Measurements from ENCODE around the gene RGL4.

The RGL4 gene

DNA sequence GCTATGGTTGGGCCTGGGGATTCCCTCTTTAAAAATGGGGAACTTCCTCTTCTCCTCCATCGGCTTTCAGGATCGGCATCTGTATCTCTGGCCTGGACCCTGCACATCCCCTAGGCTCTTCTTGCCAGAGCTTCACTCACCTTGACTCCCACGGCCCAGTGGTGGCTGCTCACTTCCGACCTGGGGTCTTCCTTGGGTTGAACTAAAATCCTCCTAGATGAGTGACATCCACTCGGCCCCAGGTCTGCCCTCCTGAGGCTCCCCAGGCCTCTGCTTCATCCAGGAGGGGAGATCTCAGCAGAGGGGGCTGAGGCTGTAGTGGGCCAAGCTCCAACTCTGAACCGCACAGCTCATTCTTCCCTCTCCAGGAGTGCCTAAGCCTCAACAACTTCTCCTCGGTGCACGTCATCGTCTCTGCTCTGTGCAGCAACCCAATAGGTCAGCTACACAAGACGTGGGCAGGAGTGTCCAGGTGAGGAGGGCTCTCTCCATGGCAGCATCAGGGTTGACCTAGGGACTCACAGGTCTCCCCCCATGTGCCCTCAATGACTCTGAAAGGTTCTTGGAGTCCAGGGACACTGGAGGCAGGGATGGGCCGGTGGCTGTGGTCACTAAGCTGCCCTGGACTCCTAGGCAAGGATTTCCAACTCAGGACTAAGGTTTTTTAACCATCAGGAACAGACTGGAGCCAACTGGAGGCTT, 3.3 kb downstream of the RGL4 start:
- Histone ChIP-seq H3K36me3 (ENCODE audit: insufficient read depth, low read length) (peaks cover 26% of the 10 kb centered on the region), H3K9ac (ENCODE audit: low read depth, low read length) (no peak overlapping the region), H3K27me3 (ENCODE audit: control insufficient read depth, insufficient read depth, low read length) (no peaks in the 10 kb centered on the region), H3K4me3 (ENCODE audit: low read length) (no peak overlapping the region), H3K4me1 (ENCODE audit: control insufficient read depth, insufficient read depth, low read length) (no peaks in the 10 kb centered on the region), H3K9me3 (replicated peaks; ENCODE audit: low read length) (no peaks in the 10 kb centered on the region), H3K4me2 (ENCODE audit: low read length) (no peak overlapping the region)

- H3K4me2 ChIP-seq (ENCODE audit: low read length): no peak overlapping the region
- no peak overlapping the region for H3K4me3 ChIP-seq (ENCODE audit: low read length)
- no peak overlapping the region for H3K9ac ChIP-seq (ENCODE audit: low read depth, low read length)
- H3K36me3 ChIP-seq (ENCODE audit: insufficient read depth, low read length): peaks cover 30% of the 10 kb centered on the region
- H3K27me3 ChIP-seq (ENCODE audit: control insufficient read depth, insufficient read depth, low read length): no peaks in the 10 kb centered on the region
- no peaks in the 10 kb centered on the region for H3K4me1 ChIP-seq (ENCODE audit: control insufficient read depth, insufficient read depth, low read length)
- H3K9me3 ChIP-seq (replicated peaks; ENCODE audit: low read length): no peaks in the 10 kb centered on the region
Measured at GRCh38 chr22:23695141-23695540, 4.3 kb downstream of the RGL4 start.

GRCh38 chr22:23695571-23696325, 4.9 kb downstream of the RGL4 start:
- no peak overlapping the region for H3K4me2 ChIP-seq (ENCODE audit: low read length)
- H3K9me3 ChIP-seq (replicated peaks; ENCODE audit: low read length): no peaks in the 10 kb centered on the region
- H3K27me3 ChIP-seq (ENCODE audit: control insufficient read depth, insufficient read depth, low read length): no peaks in the 10 kb centered on the region
- H3K4me1 ChIP-seq (ENCODE audit: control insufficient read depth, insufficient read depth, low read length): peaks cover under 1% of the 10 kb centered on the region
- H3K36me3 ChIP-seq (ENCODE audit: insufficient read depth, low read length): peaks cover 34% of the 10 kb centered on the region
- no peak overlapping the region for H3K4me3 ChIP-seq (ENCODE audit: low read length)
- H3K9ac ChIP-seq (ENCODE audit: low read depth, low read length): no peak overlapping the region

- Histone ChIP-seq H3K9me3 (replicated peaks; ENCODE audit: low read length) (no peaks in the 10 kb centered on the region), H3K27me3 (ENCODE audit: control insufficient read depth, insufficient read depth, low read length) (no peaks in the 10 kb centered on the region), H3K9ac (ENCODE audit: low read depth, low read length) (no peak overlapping the region), H3K4me2 (ENCODE audit: low read length) (no peak overlapping the region), H3K4me1 (ENCODE audit: control insufficient read depth, insufficient read depth, low read length) (peaks cover 5% of the 10 kb centered on the region), H3K4me3 (ENCODE audit: low read length) (no peak overlapping the region), H3K36me3 (ENCODE audit: insufficient read depth, low read length) (peaks cover 37% of the 10 kb centered on the region)
Measured at GRCh38 chr22:23696326-23696851, 5.6 kb downstream of the RGL4 start.

DNA sequence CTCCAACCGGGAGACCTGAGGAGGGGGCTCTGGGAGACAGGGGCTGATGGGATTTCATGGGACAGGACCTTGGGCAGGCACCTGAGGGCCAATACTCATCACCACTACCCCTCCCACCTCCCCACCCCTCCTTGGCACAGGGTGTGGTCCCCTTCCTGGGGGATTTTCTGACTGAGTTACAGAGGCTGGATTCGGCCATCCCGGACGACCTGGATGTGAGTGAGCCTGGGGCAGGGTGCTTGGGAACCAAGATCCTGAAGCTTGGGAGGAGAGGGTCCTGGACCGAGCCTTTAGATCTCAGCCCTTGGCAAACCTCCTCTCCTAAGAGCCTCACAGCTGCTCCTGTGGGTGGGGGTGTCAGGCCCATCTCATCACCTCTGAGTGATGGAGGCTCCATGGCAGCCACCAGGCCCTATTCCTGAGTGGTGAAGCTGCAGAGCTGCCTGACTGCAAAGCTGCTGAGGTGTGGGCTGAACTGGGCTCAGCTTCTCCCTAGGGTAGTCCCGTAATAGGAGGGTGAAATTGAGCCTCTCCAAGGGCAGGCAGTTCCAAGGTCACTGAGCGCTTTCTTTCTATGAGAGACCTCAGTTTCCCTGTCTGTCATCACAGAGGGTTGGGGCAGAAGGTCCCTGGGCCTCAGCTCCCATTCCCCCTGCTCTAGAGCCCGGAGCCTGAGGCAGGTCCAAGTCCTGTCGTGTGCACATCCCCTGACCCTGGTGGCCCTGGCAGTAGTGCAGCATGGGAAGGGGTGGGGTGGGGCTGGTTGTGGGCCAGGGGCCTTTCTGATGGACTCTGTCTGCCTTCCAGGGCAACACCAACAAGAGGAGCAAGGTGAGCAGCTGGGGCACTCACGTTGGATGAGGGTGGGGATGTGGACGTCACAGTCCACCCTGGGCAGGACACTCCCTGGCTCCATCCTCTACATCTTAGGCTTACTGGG, 6.5 kb downstream of the RGL4 start:
- no peak overlapping the region for H3K4me3 ChIP-seq (ENCODE audit: low read length)
- peaks cover 5% of the 10 kb centered on the region for H3K4me1 ChIP-seq (ENCODE audit: control insufficient read depth, insufficient read depth, low read length)
- H3K4me2 ChIP-seq (ENCODE audit: low read length): no peak overlapping the region
- H3K9me3 ChIP-seq (replicated peaks; ENCODE audit: low read length): no peaks in the 10 kb centered on the region
- H3K9ac ChIP-seq (ENCODE audit: low read depth, low read length): no peak overlapping the region
- H3K36me3 ChIP-seq (ENCODE audit: insufficient read depth, low read length): peaks cover 38% of the 10 kb centered on the region
- no peaks in the 10 kb centered on the region for H3K27me3 ChIP-seq (ENCODE audit: control insufficient read depth, insufficient read depth, low read length)

GRCh38 chr22:23698094-23698493, 7.3 kb downstream of the RGL4 start:
- no peak overlapping the region for H3K4me3 ChIP-seq (ENCODE audit: low read length)
- H3K27me3 ChIP-seq (ENCODE audit: control insufficient read depth, insufficient read depth, low read length): no peaks in the 10 kb centered on the region
- peaks cover 36% of the 10 kb centered on the region for H3K36me3 ChIP-seq (ENCODE audit: insufficient read depth, low read length)
- H3K4me1 ChIP-seq (ENCODE audit: control insufficient read depth, insufficient read depth, low read length): peaks cover 5% of the 10 kb centered on the region
- H3K9me3 ChIP-seq (replicated peaks; ENCODE audit: low read length): no peaks in the 10 kb centered on the region
- H3K4me2 ChIP-seq (ENCODE audit: low read length): no peak overlapping the region
- H3K9ac ChIP-seq (ENCODE audit: low read depth, low read length): no peak overlapping the region

GRCh38 chr22:23698673-23699235, 7.9 kb downstream of the RGL4 start:
- H3K9me3 ChIP-seq (replicated peaks; ENCODE audit: low read length): no peaks in the 10 kb centered on the region
- H3K36me3 ChIP-seq (ENCODE audit: insufficient read depth, low read length): peaks cover 30% of the 10 kb centered on the region
- H3K4me1 ChIP-seq (ENCODE audit: control insufficient read depth, insufficient read depth, low read length): peaks cover 5% of the 10 kb centered on the region
- H3K9ac ChIP-seq (ENCODE audit: low read depth, low read length): no peak overlapping the region
- H3K4me2 ChIP-seq (ENCODE audit: low read length): no peak overlapping the region
- no peaks in the 10 kb centered on the region for H3K27me3 ChIP-seq (ENCODE audit: control insufficient read depth, insufficient read depth, low read length)
- no peak overlapping the region for H3K4me3 ChIP-seq (ENCODE audit: low read length)

GRCh38 chr22:23700706-23701105, 9.9 kb downstream of the RGL4 start:
- H3K9ac ChIP-seq (ENCODE audit: low read depth, low read length): no peak overlapping the region
- peaks cover 30% of the 10 kb centered on the region for H3K36me3 ChIP-seq (ENCODE audit: insufficient read depth, low read length)
- no peak overlapping the region for H3K4me3 ChIP-seq (ENCODE audit: low read length)
- no peaks in the 10 kb centered on the region for H3K27me3 ChIP-seq (ENCODE audit: control insufficient read depth, insufficient read depth, low read length)
- H3K9me3 ChIP-seq (replicated peaks; ENCODE audit: low read length): no peaks in the 10 kb centered on the region
- H3K4me1 ChIP-seq (ENCODE audit: control insufficient read depth, insufficient read depth, low read length): peaks cover 5% of the 10 kb centered on the region
- H3K4me2 ChIP-seq (ENCODE audit: low read length): no peak overlapping the region

DNA sequence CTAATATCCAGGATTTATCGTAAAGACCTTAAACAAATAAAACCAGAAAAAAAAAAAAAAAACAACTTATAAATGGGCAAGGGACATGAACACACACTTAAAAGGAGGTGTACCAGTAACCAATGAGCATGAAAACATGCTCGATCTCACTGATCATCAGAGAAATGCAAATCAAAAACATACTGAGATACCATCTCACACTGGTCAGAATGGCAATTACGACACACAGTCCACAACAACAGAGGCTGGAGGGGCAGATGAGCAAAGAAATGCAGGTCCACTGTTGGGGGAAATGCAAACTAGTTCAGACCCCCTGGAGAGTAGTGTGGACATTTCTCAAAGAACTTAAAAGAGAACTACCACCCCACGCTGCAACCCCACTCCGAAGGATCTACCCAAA, 13.2 kb downstream of the RGL4 start:
- Histone ChIP-seq H3K4me1 (ENCODE audit: control insufficient read depth, insufficient read depth, low read length) (peaks cover 5% of the 10 kb centered on the region), H3K4me2 (ENCODE audit: low read length) (no peak overlapping the region), H3K4me3 (ENCODE audit: low read length) (no peak overlapping the region), H3K9ac (ENCODE audit: low read depth, low read length) (no peak overlapping the region), H3K36me3 (ENCODE audit: insufficient read depth, low read length) (peaks cover 55% of the 10 kb centered on the region), H3K27me3 (ENCODE audit: control insufficient read depth, insufficient read depth, low read length) (no peaks in the 10 kb centered on the region), H3K9me3 (replicated peaks; ENCODE audit: low read length) (no peaks in the 10 kb centered on the region)

GRCh38 chr22:23704829-23705228, 14.0 kb downstream of the RGL4 start:
- no peaks in the 10 kb centered on the region for H3K27me3 ChIP-seq (ENCODE audit: control insufficient read depth, insufficient read depth, low read length)
- H3K4me3 ChIP-seq (ENCODE audit: low read length): no peak overlapping the region

DNA sequence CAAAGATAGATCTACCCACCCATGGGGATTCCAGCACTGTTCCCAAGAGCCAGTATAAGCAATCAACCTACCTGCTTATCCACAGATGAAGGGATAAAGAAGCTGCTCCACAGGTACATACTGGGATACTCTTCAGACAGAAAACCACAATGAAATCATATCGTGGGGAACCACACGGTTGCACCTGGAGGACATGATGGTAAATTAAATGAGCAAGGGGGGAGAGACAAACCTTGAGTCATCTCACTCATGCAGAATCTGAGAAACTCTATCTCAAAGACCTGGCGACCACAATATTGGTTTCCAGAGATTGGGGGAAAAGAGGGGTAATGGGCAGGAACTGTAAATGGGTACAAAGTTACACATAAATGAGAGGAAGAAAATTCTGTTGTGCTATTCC, 14.5 kb downstream of the RGL4 start:
- Histone ChIP-seq H3K9me3 (replicated peaks; ENCODE audit: low read length) (no peaks in the 10 kb centered on the region), H3K27me3 (ENCODE audit: control insufficient read depth, insufficient read depth, low read length) (no peaks in the 10 kb centered on the region), H3K4me3 (ENCODE audit: low read length) (no peak overlapping the region), H3K9ac (ENCODE audit: low read depth, low read length) (no peak overlapping the region), H3K36me3 (ENCODE audit: insufficient read depth, low read length) (peaks cover 61% of the 10 kb centered on the region), H3K4me1 (ENCODE audit: control insufficient read depth, insufficient read depth, low read length) (peaks cover 5% of the 10 kb centered on the region), H3K4me2 (ENCODE audit: low read length) (no peak overlapping the region)

More at GRCh38 chr22:23704829-23705228, 14.0 kb downstream of the RGL4 start:
- Histone ChIP-seq H3K4me1 (ENCODE audit: control insufficient read depth, insufficient read depth, low read length) (peaks cover 5% of the 10 kb centered on the region), H3K9me3 (replicated peaks; ENCODE audit: low read length) (no peaks in the 10 kb centered on the region), H3K36me3 (ENCODE audit: insufficient read depth, low read length) (peaks cover 61% of the 10 kb centered on the region), H3K9ac (ENCODE audit: low read depth, low read length) (no peak overlapping the region), H3K4me2 (ENCODE audit: low read length) (no peak overlapping the region)
